GM12878 (cell line): ENCODE data around the gene MICAL3. TPM values are rescaled to one million over a fixed set of nuclear protein-coding genes. Genes with fewer than 3 reads are reported as not detected.

Source experiments
- ATAC-seq: fragments of 200-7000 bp; cut with Tn5 transposase; 3 replicates; pipeline ENCODE4 v1.9.1; 2020; ENCODE audit warnings: mild to moderate bottlenecking, moderate library complexity
- BruUV-seq: library from RNA; stranded (reverse); fragments of 400-500 nt; replicated peaks from 2 replicates; lab custom pipeline; 2021; lab: Mats Ljungman, UMichigan
- CTCF ChIA-PET: fragments of 300-600 bp; sonication (Branson Sonifier 250); formaldehyde crosslinking; extraction: SDS; loops from one replicate; lab custom pipeline; 2021; ENCODE audit warnings: inconsistent platforms; lab: Yijun Ruan, JAX
- POLR2A ChIA-PET: fragments of 350-600 bp; formaldehyde crosslinking; extraction: SDS; loops from one replicate; lab custom pipeline; 2021; ENCODE audit warnings: inconsistent platforms; lab: Charles Lee
- RAD21 ChIA-PET: fragments of 300-600 bp; sonication (Branson Sonifier 250); formaldehyde crosslinking; loops from one replicate; lab custom pipeline; 2023; ENCODE audit warnings: antibody characterized with exemption; ENCODE audit not compliant: unreplicated experiment; lab: Charles Lee
- SMC1A ChIA-PET: fragments of 300-600 bp; sonication (Branson Sonifier 250); formaldehyde crosslinking; loops from one replicate; lab custom pipeline; 2023; ENCODE audit not compliant: unreplicated experiment, uncharacterized antibody; lab: Charles Lee
- DNase-seq: peaks from one replicate; pipeline ENCODE4 v3.0.0-alpha.2; 2011; ENCODE audit warnings: low read depth, low spot score
- FAIRE-seq: peaks from 3 replicates; lab custom pipeline; 2011; peaks lifted over from hg19 to GRCh38; lab: Jason Lieb, UNC
- H2AFZ ChIP-seq: 2 replicates; pipeline ENCODE4 v1.6.0; 2011; ENCODE audit warnings: low read depth, low read length, control low read depth; ENCODE audit not compliant: control insufficient read depth
- H3K27ac ChIP-seq: 2 replicates; pipeline ENCODE4 v1.5.1; 2011; ENCODE audit warnings: control low read depth; ENCODE audit not compliant: control insufficient read depth, insufficient read depth
- H3K27me3 ChIP-seq, 2 experiments: replicated peaks in 1 of 2; 2 replicates each; pipeline versions ENCODE4 v1.6.0 to v1.6.1; 2011; ENCODE audit warnings: low read length in 1 of 2; ENCODE audit not compliant: control insufficient read depth in 2 of 2, insufficient read depth in 2 of 2
- H3K36me3 ChIP-seq, 2 experiments: 2 replicates each; pipeline ENCODE4 v1.5.1; 2011; ENCODE audit warnings: low read length in 1 of 2; ENCODE audit not compliant: control insufficient read depth in 2 of 2, insufficient read depth in 2 of 2
- H3K4me1 ChIP-seq: 2 replicates; pipeline ENCODE4 v1.6.1; 2011; ENCODE audit warnings: mild to moderate bottlenecking, low read length, moderate library complexity, mixed read lengths; ENCODE audit not compliant: control insufficient read depth, insufficient read depth
- H3K4me2 ChIP-seq: 2 replicates; pipeline ENCODE4 v1.6.0; 2011; ENCODE audit warnings: control low read depth; ENCODE audit not compliant: control insufficient read depth, insufficient read depth
- H3K4me3 ChIP-seq: fragments of 200-600 bp; sonication (generic); 2 replicates; pipeline ENCODE4 v1.5.1; 2016
- H3K79me2 ChIP-seq: 2 replicates; pipeline ENCODE4 v1.6.0; 2011; ENCODE audit warnings: low read length; ENCODE audit not compliant: control insufficient read depth, insufficient read depth
- H3K9ac ChIP-seq: 2 replicates; pipeline ENCODE4 v1.8.0; 2011; ENCODE audit warnings: low read length, control low read depth, mixed read lengths; ENCODE audit not compliant: control insufficient read depth, insufficient read depth
- H3K9me3 ChIP-seq: replicated peaks from 3 replicates; pipeline ENCODE4 v1.5.1; 2011; ENCODE audit warnings: mild to moderate bottlenecking, low read length; ENCODE audit not compliant: control insufficient read depth, insufficient read depth
- H4K20me1 ChIP-seq: 2 replicates; pipeline ENCODE4 v1.6.0; 2011; ENCODE audit not compliant: control insufficient read depth, insufficient read depth
- BMI1 ChIP-seq: fragments of 450-650 bp; IDR thresholded peaks from 2 replicates; pipeline ENCODE4 v1.6.1; 2016; ENCODE audit warnings: mild to moderate bottlenecking, moderate library complexity, borderline replicate concordance
- CREM ChIP-seq: IDR thresholded peaks from 2 replicates; pipeline ENCODE4 v1.6.1; 2014; ENCODE audit warnings: antibody characterized with exemption, low read depth
- ETV6 ChIP-seq, 2 experiments: fragments of 450-650 bp in 1 of 2; IDR thresholded peaks in 1 of 2; conservative IDR thresholded peaks in 1 of 2; 2 replicates each; pipeline ENCODE4 v1.6.1; 2014; ENCODE audit warnings: antibody characterized with exemption in 1 of 2, borderline replicate concordance in 1 of 2, low read depth in 1 of 2, mild to moderate bottlenecking in 1 of 2, moderate library complexity in 1 of 2
- JUND ChIP-seq: IDR thresholded peaks from 2 replicates; pipeline ENCODE4 v1.6.1; 2012; ENCODE audit warnings: low read depth, mild to moderate bottlenecking, low read length, improper control_type of control experiment, moderate library complexity
- MXI1 ChIP-seq: fragments of 150-350 bp; IDR thresholded peaks from 2 replicates; pipeline ENCODE4 v1.6.1; 2011; ENCODE audit warnings: low read depth, mild to moderate bottlenecking, inconsistent platforms, low read length, improper control_type of control experiment
- NFXL1 ChIP-seq: fragments of 450-650 bp; IDR thresholded peaks from 2 replicates; pipeline ENCODE4 v1.6.1; 2017; ENCODE audit warnings: antibody characterized with exemption, mild to moderate bottlenecking, borderline replicate concordance
- POLR2AphosphoS5 ChIP-seq: IDR thresholded peaks from 2 replicates; pipeline ENCODE4 v1.6.1; 2011; ENCODE audit warnings: mild to moderate bottlenecking, low read length, inconsistent platforms
- SPI1 ChIP-seq: IDR thresholded peaks from 2 replicates; pipeline ENCODE4 v1.6.1; 2011; ENCODE audit warnings: low read depth, mild to moderate bottlenecking, low read length, moderate library complexity, borderline replicate concordance; ENCODE audit not compliant: insufficient read depth
- YY1 ChIP-seq: IDR thresholded peaks from 2 replicates; pipeline ENCODE4 v1.6.1; 2011; ENCODE audit warnings: low read depth, mild to moderate bottlenecking, low read length
- WGBS: methylation state at CpG from one replicate; pipeline ENCODE4 v1.1.6; 2016; ENCODE audit warnings: low lambda C conversion rate; ENCODE audit not compliant: insufficient replicate concordance, insufficient coverage; ENCODE audit errors: missing lambda C conversion rate; 5-methylcytosine and 5-hydroxymethylcytosine counted together
- in situ Hi-C: fragments of 300-500 bp; cut with MboI; formaldehyde crosslinking; loops from 9 replicates; pipeline ENCODE4 v1.14.3; 2018; ENCODE audit warnings: mixed read lengths
- intact Hi-C: fragments of 100-400 bp; cut with micrococcal nuclease; formaldehyde crosslinking; loops from one replicate; pipeline ENCODE4 v1.14.2; 2022; ENCODE audit not compliant: unreplicated experiment
- polyA plus RNA-seq, 11 experiments: library from polyadenylated mRNA; depleted of rRNA in 4 of 11; unstranded in 6 of 11; stranded (reverse) in 5 of 11; fragments of >200 nt; fragmentation: Nextera tagmentation in 4 of 11; fragmentation: Illumina TruSeq in 1 of 11; extraction: Ambion mirVana in 4 of 11; extraction: Trizol in 1 of 11; gene quantifications; 1 replicate in 1 of 11; 2 replicates in 10 of 11; pipeline versions ENCODE4 v1.2.1 to v1.2.3, GENCODE V29; 2011 to 2016; ENCODE audit warnings: inconsistent platforms in 2 of 11, missing spikeins in 2 of 11, low read depth in 1 of 11
- total RNA-seq, 4 experiments: library from RNA; depleted of rRNA in 3 of 4; stranded (reverse); fragments of >200 nt in 3 of 4; fragmentation: Illumina TruSeq in 1 of 4; extraction: Trizol in 1 of 4; gene quantifications; 2 replicates each; pipeline versions ENCODE4 v1.2.1 to v1.2.3, GENCODE V29; 2013 to 2021

Gene MICAL3
- total and polyA plus RNA-seq, 10 of the 15 experiments (the other 5 are each of a cell fraction or from before 2014, with no cell fraction given) = 2.6 to 92.2 (median 24.0) TPM

DNA sequence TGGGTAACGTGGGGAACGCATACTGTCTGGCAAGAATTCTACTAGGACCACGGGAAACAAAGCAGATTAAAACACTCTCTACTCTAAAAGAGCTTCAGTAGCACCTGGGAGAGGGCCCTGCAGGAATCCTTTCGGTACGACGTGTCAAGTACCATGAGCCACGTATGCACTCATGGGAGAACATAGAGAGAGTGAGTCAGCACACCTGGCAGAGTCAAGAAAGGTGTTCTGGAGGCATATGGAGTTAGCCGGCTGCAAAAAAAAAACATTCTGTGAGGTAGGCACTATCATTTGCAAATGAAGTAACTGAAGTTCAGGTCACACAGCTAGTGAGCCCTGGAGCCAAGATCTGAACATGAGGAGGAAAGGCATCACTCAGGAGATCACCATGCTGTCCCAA lies 179.0 kb downstream of the MICAL3 start:
- FAIRE-seq (no peak), DNase-seq (no peak), ATAC-seq (no peak)
- intact Hi-C loops (no loop called here), in situ Hi-C loops (no loop called here)
- Histone ChIP-seq H4K20me1 (peaks cover 3% of the 10 kb centered on the region; the same call in 1 of the 2 replicates), H3K36me3 (peaks cover 7 to 11% of the 10 kb centered on the region in 2 experiments; a peak in 3 of 4 replicates), H3K4me2 (no peak overlapping the region), H3K27me3 (no peaks in the 10 kb centered on the region), H2AFZ (no peak overlapping the region), H3K9me3 (no peaks in the 10 kb centered on the region), H3K27ac (no peak overlapping the region), H3K4me3 (no peak overlapping the region), H3K4me1 (no peaks in the 10 kb centered on the region), H3K9ac (no peak overlapping the region), H3K79me2 (no peaks in the 10 kb centered on the region)
- SMC1A ChIA-PET = interaction anchor here (1.6 kb wide), 1 partner anchor 15 kb away, joined by 3 read pairs; no protein-coding TSS in a partner anchor
- BruUV-seq = no TSS peak
- TF ChIP-seq CREM (no peak), POLR2AphosphoS5 (no peak), SPI1 (no peak), YY1 (no peak), MXI1 (no peak), BMI1 (no peak), ETV6 (conservative IDR thresholded peaks at IDR 0.05 in 1 of 2, IDR thresholded peaks at IDR 0.05 in 1 of 2; ENCODE audit: borderline replicate concordance in 1 of 2, low read depth in 1 of 2) (no peak), NFXL1 (no peak), JUND (no peak)
- RAD21 ChIA-PET = no interaction called here
- POLR2A ChIA-PET = interaction anchor here (0.6 kb wide), 1 partner anchor 45 kb away, joined by 5 read pairs; no protein-coding TSS in a partner anchor
- WGBS = 61% methylated on average over 8 of the region's 8 CpGs
- CTCF ChIA-PET = no interaction called here
